ENCODE measurements around the gene FYB1.

FYB1 gene

GRCh38 chr5:39160576-39161213 is 58.7 kb downstream of the FYB1 start:
- no peak for DNase-seq (ENCODE audit: low spot score)

- DNase-seq (ENCODE audit: low spot score): no peak
Observed at GRCh38 chr5:39159811-39160490, 59.4 kb downstream of the FYB1 start.

- no peak for DNase-seq (ENCODE audit: low spot score)
Observed at GRCh38 chr5:39158786-39159185, 60.6 kb downstream of the FYB1 start.

- no peak for DNase-seq (ENCODE audit: low spot score)
Observed at GRCh38 chr5:39158127-39158593, 61.2 kb downstream of the FYB1 start.

- no peak for DNase-seq (ENCODE audit: low spot score)
Observed at GRCh38 chr5:39157701-39158100, 61.7 kb downstream of the FYB1 start.

GRCh38 chr5:39156082-39156481 is 63.3 kb downstream of the FYB1 start:
- no peak for DNase-seq (ENCODE audit: low spot score)

- no peak for DNase-seq (ENCODE audit: low spot score)
Observed at GRCh38 chr5:39151745-39152144, 67.6 kb downstream of the FYB1 start.

- DNase-seq (ENCODE audit: low spot score): no peak
Observed at GRCh38 chr5:39149966-39150365, 69.4 kb downstream of the FYB1 start.

- no peak for DNase-seq (ENCODE audit: low spot score)
Observed at GRCh38 chr5:39148983-39149534, 70.3 kb downstream of the FYB1 start.

GRCh38 chr5:39146831-39147540 is 72.4 kb downstream of the FYB1 start:
- no peak for DNase-seq (ENCODE audit: low spot score)

GRCh38 chr5:39143151-39143860 is 76.1 kb downstream of the FYB1 start:
- DNase-seq (ENCODE audit: low spot score): no peak

- no peak for DNase-seq (ENCODE audit: low spot score)
Observed at GRCh38 chr5:39140558-39141168, 78.7 kb downstream of the FYB1 start.

- DNase-seq (ENCODE audit: low spot score): no peak
Observed at GRCh38 chr5:39138892-39139291, 80.5 kb downstream of the FYB1 start.

GRCh38 chr5:39137819-39138451 is 81.4 kb downstream of the FYB1 start:
- DNase-seq (ENCODE audit: low spot score): no peak

- DNase-seq (ENCODE audit: low spot score): no peak
Observed at GRCh38 chr5:39137391-39137790, 82.0 kb downstream of the FYB1 start.

GRCh38 chr5:39132792-39133191 is 86.6 kb downstream of the FYB1 start:
- DNase-seq (ENCODE audit: low spot score): no peak

GRCh38 chr5:39132128-39132447 is 87.3 kb downstream of the FYB1 start:
- DNase-seq (ENCODE audit: low spot score): no peak

- DNase-seq (ENCODE audit: low spot score): no peak
Observed at GRCh38 chr5:39131210-39132127, 87.9 kb downstream of the FYB1 start.

- no peak for DNase-seq (ENCODE audit: low spot score)
Observed at GRCh38 chr5:39130716-39131115, 88.6 kb downstream of the FYB1 start.

- no peak for DNase-seq (ENCODE audit: low spot score)
Observed at GRCh38 chr5:39121922-39122321, 97.4 kb downstream of the FYB1 start.
